ENCODE data around the gene IL4R. TPM values are rescaled to one million over a fixed set of nuclear protein-coding genes. Genes with fewer than 3 reads are reported as not detected.
A peak's percentile ranks its signal among the peaks of the same experiment; 100 is the strongest.

IL4R gene
- total and polyA plus RNA-seq, 2 of the 13 experiments (the other 11 are each of a cell fraction or from before 2014, with no cell fraction given), result 15.9 to 49.6 TPM

DNA sequence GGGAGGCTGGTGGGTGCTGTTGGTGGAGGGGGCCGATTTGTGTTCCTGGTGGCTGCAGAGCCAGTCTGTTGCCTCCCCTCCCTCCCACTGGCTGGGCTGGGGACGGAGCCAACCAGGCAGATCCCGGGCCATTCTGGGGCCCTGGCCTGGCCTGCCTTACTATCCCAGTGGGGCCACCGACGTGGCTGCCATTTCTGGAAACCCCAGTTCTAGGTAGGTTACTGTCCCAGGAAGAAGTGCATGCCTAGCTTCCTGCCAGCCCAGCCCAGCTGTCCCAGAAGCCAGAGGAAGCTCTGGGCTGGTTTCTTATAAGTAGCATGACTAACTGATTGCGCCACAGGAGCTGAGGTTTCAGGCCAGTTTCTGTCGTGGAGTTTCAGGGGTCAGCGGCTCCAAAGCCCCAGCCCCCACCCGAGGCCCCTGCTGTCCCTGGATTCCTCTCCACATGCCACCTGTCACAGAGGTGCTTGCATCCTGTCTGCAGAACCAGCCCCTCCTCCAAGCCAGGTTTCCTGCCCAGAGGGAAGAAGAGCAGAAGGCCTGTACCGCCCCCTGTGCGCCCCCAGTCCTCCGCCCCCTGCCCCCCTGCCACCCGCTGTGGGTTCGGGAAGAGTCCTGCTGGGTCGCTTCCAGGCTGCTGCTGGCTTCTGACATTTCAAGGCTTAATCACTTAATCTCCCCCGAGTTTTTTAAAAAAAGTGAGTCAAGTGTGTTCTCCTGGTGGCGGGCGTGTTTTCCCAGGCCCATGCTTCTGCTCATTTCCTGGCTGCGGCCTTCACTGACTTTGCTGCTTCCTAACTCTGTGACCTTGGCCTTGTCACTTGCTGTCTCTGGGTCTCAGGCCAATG is 13.2 kb downstream of the IL4R start (continued):
- TF ChIP-seq, protein P1, sequence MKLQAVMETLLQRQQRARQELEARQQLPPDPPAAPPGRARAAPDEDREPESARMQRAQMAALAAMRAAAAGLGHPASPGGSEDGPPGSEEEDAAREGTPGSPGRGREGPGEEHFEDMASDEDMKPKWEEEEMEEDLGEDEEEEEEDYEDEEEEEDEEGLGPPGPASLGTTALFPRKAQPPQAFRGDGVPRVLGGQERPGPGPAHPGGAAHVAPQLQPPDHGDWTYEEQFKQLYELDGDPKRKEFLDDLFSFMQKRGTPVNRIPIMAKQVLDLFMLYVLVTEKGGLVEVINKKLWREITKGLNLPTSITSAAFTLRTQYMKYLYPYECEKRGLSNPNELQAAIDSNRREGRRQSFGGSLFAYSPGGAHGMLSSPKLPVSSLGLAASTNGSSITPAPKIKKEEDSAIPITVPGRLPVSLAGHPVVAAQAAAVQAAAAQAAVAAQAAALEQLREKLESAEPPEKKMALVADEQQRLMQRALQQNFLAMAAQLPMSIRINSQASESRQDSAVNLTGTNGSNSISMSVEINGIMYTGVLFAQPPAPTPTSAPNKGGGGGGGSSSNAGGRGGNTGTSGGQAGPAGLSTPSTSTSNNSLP (IDR thresholded peaks at IDR 0.05; ENCODE audit: low read depth, low read length), result no peak
- TF ChIP-seq GTF2F1 (IDR thresholded peaks at IDR 0.05; ENCODE audit: low read length), result no peak
- peak; percentile 93 for TF ChIP-seq ZNF768 (CRISPR knock-in tag; IDR thresholded peaks at IDR 0.05)
- TF ChIP-seq GPN1 (CRISPR knock-in tag; IDR thresholded peaks at IDR 0.05; ENCODE audit: borderline replicate concordance), result no peak
- 0 out of 2 replicates have a peak, but pooled peaks have one; percentile 20 for TF ChIP-seq NFYB (CRISPR knock-in tag; IDR thresholded peaks at IDR 0.05)
- no peak for TF ChIP-seq ZNF207 (IDR thresholded peaks at IDR 0.05; ENCODE audit: borderline replicate concordance)
- no peak for TF ChIP-seq POLR2AphosphoS2 (IDR thresholded peaks at IDR 0.05; ENCODE audit: low read depth, low read length)
- TF ChIP-seq TSC22D2 (CRISPR knock-in tag; IDR thresholded peaks at IDR 0.05; ENCODE audit: borderline replicate concordance), result no peak
- TF ChIP-seq, protein P2, sequence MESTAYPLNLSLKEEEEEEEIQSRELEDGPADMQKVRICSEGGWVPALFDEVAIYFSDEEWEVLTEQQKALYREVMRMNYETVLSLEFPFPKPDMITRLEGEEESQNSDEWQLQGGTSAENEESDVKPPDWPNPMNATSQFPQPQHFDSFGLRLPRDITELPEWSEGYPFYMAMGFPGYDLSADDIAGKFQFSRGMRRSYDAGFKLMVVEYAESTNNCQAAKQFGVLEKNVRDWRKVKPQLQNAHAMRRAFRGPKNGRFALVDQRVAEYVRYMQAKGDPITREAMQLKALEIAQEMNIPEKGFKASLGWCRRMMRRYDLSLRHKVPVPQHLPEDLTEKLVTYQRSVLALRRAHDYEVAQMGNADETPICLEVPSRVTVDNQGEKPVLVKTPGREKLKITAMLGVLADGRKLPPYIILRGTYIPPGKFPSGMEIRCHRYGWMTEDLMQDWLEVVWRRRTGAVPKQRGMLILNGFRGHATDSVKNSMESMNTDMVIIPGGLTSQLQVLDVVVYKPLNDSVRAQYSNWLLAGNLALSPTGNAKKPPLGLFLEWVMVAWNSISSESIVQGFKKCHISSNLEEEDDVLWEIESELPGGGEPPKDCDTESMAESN (CRISPR knock-in tag; conservative IDR thresholded peaks at IDR 0.05), result no peak
- TF ChIP-seq, protein P3, sequence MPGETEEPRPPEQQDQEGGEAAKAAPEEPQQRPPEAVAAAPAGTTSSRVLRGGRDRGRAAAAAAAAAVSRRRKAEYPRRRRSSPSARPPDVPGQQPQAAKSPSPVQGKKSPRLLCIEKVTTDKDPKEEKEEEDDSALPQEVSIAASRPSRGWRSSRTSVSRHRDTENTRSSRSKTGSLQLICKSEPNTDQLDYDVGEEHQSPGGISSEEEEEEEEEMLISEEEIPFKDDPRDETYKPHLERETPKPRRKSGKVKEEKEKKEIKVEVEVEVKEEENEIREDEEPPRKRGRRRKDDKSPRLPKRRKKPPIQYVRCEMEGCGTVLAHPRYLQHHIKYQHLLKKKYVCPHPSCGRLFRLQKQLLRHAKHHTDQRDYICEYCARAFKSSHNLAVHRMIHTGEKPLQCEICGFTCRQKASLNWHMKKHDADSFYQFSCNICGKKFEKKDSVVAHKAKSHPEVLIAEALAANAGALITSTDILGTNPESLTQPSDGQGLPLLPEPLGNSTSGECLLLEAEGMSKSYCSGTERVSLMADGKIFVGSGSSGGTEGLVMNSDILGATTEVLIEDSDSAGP (CRISPR knock-in tag; IDR thresholded peaks at IDR 0.05; ENCODE audit: borderline replicate concordance), result no peak
- TF ChIP-seq, protein P4, sequence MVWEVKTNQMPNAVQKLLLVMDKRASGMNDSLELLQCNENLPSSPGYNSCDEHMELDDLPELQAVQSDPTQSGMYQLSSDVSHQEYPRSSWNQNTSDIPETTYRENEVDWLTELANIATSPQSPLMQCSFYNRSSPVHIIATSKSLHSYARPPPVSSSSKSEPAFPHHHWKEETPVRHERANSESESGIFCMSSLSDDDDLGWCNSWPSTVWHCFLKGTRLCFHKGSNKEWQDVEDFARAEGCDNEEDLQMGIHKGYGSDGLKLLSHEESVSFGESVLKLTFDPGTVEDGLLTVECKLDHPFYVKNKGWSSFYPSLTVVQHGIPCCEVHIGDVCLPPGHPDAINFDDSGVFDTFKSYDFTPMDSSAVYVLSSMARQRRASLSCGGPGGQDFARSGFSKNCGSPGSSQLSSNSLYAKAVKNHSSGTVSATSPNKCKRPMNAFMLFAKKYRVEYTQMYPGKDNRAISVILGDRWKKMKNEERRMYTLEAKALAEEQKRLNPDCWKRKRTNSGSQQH (CRISPR knock-in tag; IDR thresholded peaks at IDR 0.05; ENCODE audit: low read depth), result no peak
- no peak for TF ChIP-seq ZNF83 (CRISPR knock-in tag; IDR thresholded peaks at IDR 0.05; ENCODE audit: borderline replicate concordance)
- TF ChIP-seq, protein P5, sequence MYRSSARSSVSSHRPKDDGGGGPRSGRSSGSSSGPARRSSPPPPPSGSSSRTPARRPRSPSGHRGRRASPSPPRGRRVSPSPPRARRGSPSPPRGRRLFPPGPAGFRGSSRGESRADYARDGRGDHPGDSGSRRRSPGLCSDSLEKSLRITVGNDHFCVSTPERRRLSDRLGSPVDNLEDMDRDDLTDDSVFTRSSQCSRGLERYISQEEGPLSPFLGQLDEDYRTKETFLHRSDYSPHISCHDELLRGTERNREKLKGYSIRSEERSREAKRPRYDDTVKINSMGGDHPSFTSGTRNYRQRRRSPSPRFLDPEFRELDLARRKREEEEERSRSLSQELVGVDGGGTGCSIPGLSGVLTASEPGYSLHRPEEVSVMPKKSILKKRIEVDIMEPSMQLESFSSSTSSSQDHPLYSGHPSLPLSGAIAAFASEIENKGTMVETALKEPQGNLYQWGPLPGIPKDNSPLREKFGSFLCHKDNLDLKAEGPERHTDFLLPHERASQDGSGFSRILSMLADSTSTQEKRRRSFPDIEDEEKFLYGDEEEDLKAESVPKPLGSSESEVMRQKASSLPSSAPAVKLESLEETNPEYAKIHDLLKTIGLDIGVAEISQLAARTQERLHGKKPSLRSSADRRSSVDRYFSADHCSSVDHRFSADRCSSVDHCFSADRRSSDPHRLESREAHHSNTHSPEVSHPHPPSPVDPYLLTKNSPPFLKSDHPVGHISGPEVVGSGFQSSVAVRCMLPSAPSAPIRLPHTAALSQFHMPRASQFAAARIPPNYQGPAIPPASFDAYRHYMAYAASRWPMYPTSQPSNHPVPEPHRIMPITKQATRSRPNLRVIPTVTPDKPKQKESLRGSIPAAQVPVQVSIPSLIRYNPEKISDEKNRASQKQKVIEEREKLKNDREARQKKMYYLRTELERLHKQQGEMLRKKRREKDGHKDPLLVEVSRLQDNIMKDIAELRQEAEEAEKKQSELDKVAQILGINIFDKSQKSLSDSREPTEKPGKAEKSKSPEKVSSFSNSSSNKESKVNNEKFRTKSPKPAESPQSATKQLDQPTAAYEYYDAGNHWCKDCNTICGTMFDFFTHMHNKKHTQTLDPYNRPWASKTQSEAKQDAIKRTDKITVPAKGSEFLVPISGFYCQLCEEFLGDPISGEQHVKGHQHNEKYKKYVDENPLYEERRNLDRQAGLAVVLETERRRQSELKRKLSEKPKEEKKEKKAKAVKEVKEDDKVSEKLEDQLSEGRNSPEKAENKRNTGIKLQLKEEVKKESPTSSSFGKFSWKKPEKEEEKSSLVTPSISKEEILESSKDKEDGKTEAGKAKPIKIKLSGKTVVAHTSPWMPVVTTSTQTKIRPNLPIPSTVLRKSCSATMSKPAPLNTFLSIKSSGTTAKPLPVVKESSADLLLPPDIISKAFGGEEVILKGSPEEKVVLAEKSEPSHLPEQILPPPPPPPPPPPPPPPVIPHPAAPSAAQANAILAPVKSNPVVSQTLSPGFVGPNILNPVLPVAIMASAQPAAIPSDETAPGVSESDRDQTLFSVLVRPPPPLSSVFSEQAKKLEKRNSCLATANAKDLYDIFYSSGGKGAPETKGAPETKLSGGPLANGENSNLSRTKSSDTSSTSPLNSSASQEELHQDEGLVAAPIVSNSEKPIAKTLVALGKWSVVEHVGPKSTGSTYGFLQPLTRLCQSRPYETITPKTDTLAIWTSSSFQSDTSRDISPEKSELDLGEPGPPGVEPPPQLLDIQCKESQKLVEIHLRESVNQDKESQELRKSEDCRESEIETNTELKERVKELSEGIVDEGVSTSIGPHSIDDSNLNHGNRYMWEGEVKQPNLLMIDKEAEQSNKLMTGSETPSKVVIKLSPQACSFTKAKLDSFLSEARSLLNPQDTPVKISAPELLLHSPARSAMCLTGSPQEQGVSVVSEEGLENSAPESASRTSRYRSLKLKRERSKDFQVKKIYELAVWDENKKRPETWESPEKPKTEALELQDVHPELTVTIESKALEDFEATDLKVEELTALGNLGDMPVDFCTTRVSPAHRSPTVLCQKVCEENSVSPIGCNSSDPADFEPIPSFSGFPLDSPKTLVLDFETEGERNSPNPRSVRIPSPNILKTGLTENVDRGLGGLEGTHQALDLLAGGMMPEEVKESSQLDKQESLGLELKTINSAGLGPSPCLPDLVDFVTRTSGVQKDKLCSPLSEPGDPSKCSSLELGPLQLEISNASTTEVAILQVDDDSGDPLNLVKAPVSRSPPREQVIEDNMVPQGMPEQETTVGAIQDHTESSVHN (CRISPR knock-in tag; IDR thresholded peaks at IDR 0.05), result no peak

Data from HepG2 (cell line).